NCI-H2081 (cell line): ENCODE measurements around the gene MINK1.

Experiments used
- DNase-seq, 2 experiments: peaks; one replicate each; lab custom pipeline; 2025; lab: John Stamatoyannopoulos, UW

Gene MINK1

GRCh38 chr17:4933646-4934045 is 100.5 kb downstream of the MINK1 start:
- no peak for DNase-seq

- DNase-seq = no peak
Measured at GRCh38 chr17:4934173-4934979, 101.2 kb downstream of the MINK1 start.

GRCh38 chr17:4935650-4936049 is 102.5 kb downstream of the MINK1 start:
- DNase-seq = no peak

- DNase-seq = no peak
Measured at GRCh38 chr17:4936436-4936835, 103.3 kb downstream of the MINK1 start.

GRCh38 chr17:4937553-4937952 is 104.4 kb downstream of the MINK1 start:
- no peak for DNase-seq

- no peak for DNase-seq
Measured at GRCh38 chr17:4938069-4938491, 104.9 kb downstream of the MINK1 start.

- no peak for DNase-seq
Measured at GRCh38 chr17:4938688-4939545, 105.8 kb downstream of the MINK1 start.

- no peak for DNase-seq
Measured at GRCh38 chr17:4939546-4939795, 106.3 kb downstream of the MINK1 start.

- DNase-seq = peak; percentile 93 to 96
Measured at GRCh38 chr17:4939796-4940554, 106.8 kb downstream of the MINK1 start, which contains the start of the genes RNF167 and SLC25A11. TSS of gene RNF167 (plus strand) at chr17:4940268. CDS start at chr17:4940910, 642 bp downstream. TSS of gene SLC25A11 (minus strand) at chr17:4940046. CDS start at chr17:4939910, 136 bp downstream.

- no peak for DNase-seq
Measured at GRCh38 chr17:4940555-4941318, 107.6 kb downstream of the MINK1 start.

- DNase-seq = no peak
Measured at GRCh38 chr17:4941319-4941610, 108.1 kb downstream of the MINK1 start.

GRCh38 chr17:4942760-4943508 is 109.8 kb downstream of the MINK1 start:
- DNase-seq = no peak

- DNase-seq = no peak
Measured at GRCh38 chr17:4944163-4944553, 111.0 kb downstream of the MINK1 start.

GRCh38 chr17:4944554-4945175 is 111.5 kb downstream of the MINK1 start:
- DNase-seq = no peak

- DNase-seq = no peak
Measured at GRCh38 chr17:4945176-4945943, 112.2 kb downstream of the MINK1 start.

- no peak for DNase-seq
Measured at GRCh38 chr17:4945944-4946280, 112.8 kb downstream of the MINK1 start.

- no peak for DNase-seq
Measured at GRCh38 chr17:4946312-4946976, 113.3 kb downstream of the MINK1 start.

- no peak for DNase-seq
Measured at GRCh38 chr17:4947010-4947410, 113.9 kb downstream of the MINK1 start.
